ENCODE measurements around the gene ALOX15B. TPM values are rescaled to one million over a fixed set of nuclear protein-coding genes. Genes with fewer than 3 reads are reported as not detected.

ALOX15B gene
- total and polyA plus RNA-seq, 2 of the 13 experiments (the other 11 are each of a cell fraction or from before 2014, with no cell fraction given), result not detected

GRCh38 chr17:8057691-8058114 lies 18.8 kb downstream of the ALOX15B start (continued):
- TF ChIP-seq ZNF318 (CRISPR knock-in tag; IDR thresholded peaks at IDR 0.05) (no peak), ZNF503 (CRISPR knock-in tag; IDR thresholded peaks at IDR 0.05) (no peak), RARA (CRISPR knock-in tag; IDR thresholded peaks at IDR 0.05) (no peak), ZNF564 (CRISPR knock-in tag; IDR thresholded peaks at IDR 0.05) (no peak), ZNF160 (CRISPR knock-in tag; IDR thresholded peaks at IDR 0.05) (0 out of 2 replicates have a peak, but pooled peaks have one; percentile 25), FOXK1 (CRISPR knock-in tag; IDR thresholded peaks at IDR 0.05; ENCODE audit: borderline replicate concordance, low read depth) (no peak), HMG20B (CRISPR knock-in tag; conservative IDR thresholded peaks at IDR 0.05) (no peak), E2F5 (CRISPR knock-in tag; conservative IDR thresholded peaks at IDR 0.05) (no peak), ZNF552 (CRISPR knock-in tag; IDR thresholded peaks at IDR 0.05; ENCODE audit: borderline replicate concordance) (no peak), SMC3 (IDR thresholded peaks at IDR 0.05; ENCODE audit: low read length) (peak; percentile 64), ETS1 (CRISPR knock-in tag; IDR thresholded peaks at IDR 0.05) (no peak), BHLHE40 (IDR thresholded peaks at IDR 0.05; ENCODE audit: low read length) (no peak), REPIN1 (CRISPR knock-in tag; IDR thresholded peaks at IDR 0.05; ENCODE audit: borderline replicate concordance, low read depth) (0 out of 2 replicates have a peak, but pooled peaks have one; percentile 16), SSRP1 (CRISPR knock-in tag; IDR thresholded peaks at IDR 0.05) (no peak), ARID3A (IDR thresholded peaks at IDR 0.05; ENCODE audit: low read depth, low read length) (peak; percentile 79)
